Activated CD4-positive, alpha-beta T cell treated with anti-CD3 and anti-CD28 coated beads, Interleukin-2, Interleukin-6, amounts not matched to agents 100 ng/mL and 50 ng/mL, durations not matched to agents 16 hours and 8 hours (primary cell): ENCODE results near the gene FOCAD.
A peak's percentile ranks its signal among the peaks of the same experiment; 100 is the strongest.
"Not testable (repeated sequence)": the region's sequence is repeated elsewhere in the genome, so short reads cannot be mapped to it uniquely, and the experiment has no call there.

Experiments
- DNase-seq: peaks from one replicate; pipeline ENCODE4 v3.0.0-alpha.2; 2020

Gene FOCAD

GRCh38 chr9:20684035-20684874 is at the start of gene FOCAD:
Gene FOCAD (plus strand): TSS chr9:20684259. CDS start chr9:20715354, 31,095 bp downstream.
- DNase-seq = peak; percentile 97

- DNase-seq = no peak
Observed at GRCh38 chr9:20634895-20635294, 49.2 kb upstream of the FOCAD start.

GRCh38 chr9:20636888-20637440 is 47.1 kb upstream of the FOCAD start:
- DNase-seq = no peak

- peak; percentile 49 for DNase-seq
Observed at GRCh38 chr9:20640331-20641187, 43.5 kb upstream of the FOCAD start.

GRCh38 chr9:20642045-20642444 is 42.0 kb upstream of the FOCAD start:
- no peak for DNase-seq

GRCh38 chr9:20643660-20644059 is 40.4 kb upstream of the FOCAD start:
- no peak for DNase-seq

- no peak for DNase-seq
Observed at GRCh38 chr9:20646656-20647055, 37.4 kb upstream of the FOCAD start.

- DNase-seq = no peak
Observed at GRCh38 chr9:20649381-20649780, 34.7 kb upstream of the FOCAD start.

GRCh38 chr9:20650313-20650712 is 33.7 kb upstream of the FOCAD start:
- no peak for DNase-seq

- DNase-seq = no peak
Observed at GRCh38 chr9:20650750-20651299, 33.2 kb upstream of the FOCAD start.

- DNase-seq = no peak
Observed at GRCh38 chr9:20651939-20652338, 32.1 kb upstream of the FOCAD start.

GRCh38 chr9:20658246-20658667 is 25.8 kb upstream of the FOCAD start:
- DNase-seq = peak; percentile 17

GRCh38 chr9:20658677-20659473 is 25.2 kb upstream of the FOCAD start:
- DNase-seq = peak; percentile 3

GRCh38 chr9:20659474-20659967 is 24.5 kb upstream of the FOCAD start:
- DNase-seq = no peak

- no peak for DNase-seq
Observed at GRCh38 chr9:20662156-20662555, 21.9 kb upstream of the FOCAD start.

GRCh38 chr9:20663133-20663532 is 20.9 kb upstream of the FOCAD start:
- no peak for DNase-seq

- DNase-seq = no peak
Observed at GRCh38 chr9:20664501-20664900, 19.6 kb upstream of the FOCAD start.

- DNase-seq = no peak
Observed at GRCh38 chr9:20670395-20670794, 13.7 kb upstream of the FOCAD start.

GRCh38 chr9:20671635-20672034 is 12.4 kb upstream of the FOCAD start:
- no peak for DNase-seq

- not testable (repeated sequence) for DNase-seq
Observed at GRCh38 chr9:20673537-20673936, 10.5 kb upstream of the FOCAD start.

GRCh38 chr9:20681467-20681866 is 2.6 kb upstream of the FOCAD start:
- no peak for DNase-seq
